ENCODE data around the gene NTM.

- no peak for TF ChIP-seq POLR2A (IDR thresholded peaks at IDR 0.05; ENCODE audit: borderline replicate concordance, extremely low read depth, insufficient read depth, insufficient read length)
- TF ChIP-seq CTCF (IDR thresholded peaks at IDR 0.05 in 2 of 3, conservative IDR thresholded peaks at IDR 0.05 in 1 of 3; ENCODE audit: borderline replicate concordance in 1 of 3, insufficient read depth in 1 of 3, low read depth in 2 of 3, low read length in 2 of 3) = no peak
- TF ChIP-seq EZH2phosphoT487 (IDR thresholded peaks at IDR 0.05; ENCODE audit: borderline replicate concordance) = no peak
- TF ChIP-seq POLR2AphosphoS5 (IDR thresholded peaks at IDR 0.05; ENCODE audit: low read depth, low read length) = no peak
- TF ChIP-seq MAX (IDR thresholded peaks at IDR 0.05) = no peak
- no peak for TF ChIP-seq EGR1 (IDR thresholded peaks at IDR 0.05; ENCODE audit: low read depth)
- TF ChIP-seq YY1 (IDR thresholded peaks at IDR 0.05; ENCODE audit: extremely low read depth, insufficient replicate concordance, low read depth, low read length) = no peak
- TF ChIP-seq RAD21 (IDR thresholded peaks at IDR 0.05; ENCODE audit: low read depth) = no peak
- no peak for TF ChIP-seq EZH2 (IDR thresholded peaks at IDR 0.05)
- TF ChIP-seq JUND (IDR thresholded peaks at IDR 0.05) = no peak
- TF ChIP-seq SIN3A (IDR thresholded peaks at IDR 0.05; ENCODE audit: low read depth) = no peak
Measured at GRCh38 chr11:131893988-131894387, 523.6 kb downstream of the NTM start.

All from HCT116 (cell line).